ENCODE measurements around the gene EZR.
A peak's percentile ranks its signal among the peaks of the same experiment; 100 is the strongest.

Gene EZR

GRCh38 chr6:158762787-158763433 is 56.3 kb downstream of the EZR start:
- DNase-seq (no peak), ATAC-seq (no peak)
- Mint-ChIP-seq H3K27me3 (no peaks in the 10 kb centered on the region), H3K4me1 (peaks cover 5% of the 10 kb centered on the region), H3K27ac (no peak overlapping the region), H3K36me3 (ENCODE audit: low read depth) (peaks cover 64% of the 10 kb centered on the region), H3K9me3 (no peaks in the 10 kb centered on the region), H3K4me3 (no peak overlapping the region)

- ATAC-seq (no peak), DNase-seq (no peak)
- Mint-ChIP-seq H3K36me3 (ENCODE audit: low read depth) (peaks cover 65% of the 10 kb centered on the region), H3K27me3 (no peaks in the 10 kb centered on the region), H3K4me1 (peaks cover 3% of the 10 kb centered on the region), H3K27ac (peak overlapping the region; percentile 16), H3K4me3 (no peak overlapping the region), H3K9me3 (no peaks in the 10 kb centered on the region)
Observed at GRCh38 chr6:158761746-158762145, 57.4 kb downstream of the EZR start.

DNA sequence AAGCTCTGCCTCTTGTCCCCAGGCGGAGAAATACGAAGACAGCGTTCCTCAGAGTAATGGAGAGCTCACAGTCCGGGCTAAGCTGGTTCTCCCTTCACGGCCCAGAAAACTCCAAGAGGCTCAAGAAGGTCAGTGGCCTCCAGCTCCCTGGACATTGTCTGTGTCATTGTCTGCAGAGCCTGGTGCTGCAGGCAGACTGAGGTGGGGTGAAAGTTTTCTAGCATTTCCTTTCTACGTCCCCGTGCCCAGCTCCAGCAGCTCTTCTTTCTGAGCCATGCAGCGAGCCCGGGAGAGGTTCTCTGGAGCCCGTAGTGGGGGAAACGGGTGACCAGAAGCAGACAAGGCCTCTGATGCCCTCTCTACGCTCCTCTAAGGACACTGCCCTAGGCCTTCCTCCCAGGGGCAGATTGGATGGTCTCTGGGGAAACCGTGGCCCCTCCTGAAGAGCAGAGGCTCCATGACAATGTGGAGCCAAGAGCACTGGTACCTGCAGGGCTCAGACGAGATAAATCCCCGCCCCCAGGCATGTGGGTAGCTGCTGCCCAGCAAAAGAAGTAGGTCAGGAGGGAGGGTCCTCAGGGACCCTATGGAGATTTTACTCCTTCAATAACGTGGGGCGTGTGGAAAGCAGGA is 58.4 kb downstream of the EZR start:
- DNase-seq = no peak

DNA sequence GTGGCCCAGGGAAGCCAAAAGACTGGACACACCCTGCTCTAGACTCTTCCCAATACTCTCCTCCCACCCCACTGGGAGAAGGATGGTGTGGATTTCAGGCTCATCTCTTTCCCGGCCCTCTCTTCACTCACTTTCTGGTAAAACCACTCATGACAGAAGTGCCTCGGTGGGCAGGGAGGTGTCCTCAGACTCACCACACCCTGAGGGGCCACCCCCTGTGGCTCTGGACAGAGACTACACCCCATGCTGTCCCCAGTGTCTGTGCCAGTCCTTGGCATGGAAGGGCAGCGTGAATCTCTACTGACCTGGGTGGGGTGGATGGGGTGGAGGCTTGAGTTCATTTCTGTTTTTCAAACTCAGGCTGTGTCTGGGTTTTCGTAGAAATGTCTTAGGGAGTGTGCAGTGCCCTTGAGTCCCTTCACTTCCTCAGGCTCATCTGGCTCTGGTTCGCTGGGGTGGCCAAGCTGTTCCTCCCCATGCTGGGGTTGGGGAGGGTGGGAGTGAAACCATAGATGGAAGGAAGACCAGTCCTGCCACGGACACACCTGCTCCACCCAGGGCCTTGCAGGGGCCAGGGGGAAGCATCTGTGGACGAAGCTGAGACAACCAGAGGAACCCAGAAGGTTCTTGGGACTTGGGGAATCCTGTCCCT is 59.1 kb downstream of the EZR start:
- Mint-ChIP-seq H3K4me3 (no peak overlapping the region), H3K9me3 (no peaks in the 10 kb centered on the region), H3K27ac (no peak overlapping the region), H3K4me1 (peaks cover 3% of the 10 kb centered on the region), H3K27me3 (no peaks in the 10 kb centered on the region), H3K36me3 (ENCODE audit: low read depth) (peaks cover 61% of the 10 kb centered on the region)
- ATAC-seq = no peak
- DNase-seq = no peak

More for the DNA sequence above, 58.4 kb downstream of the EZR start:
- Mint-ChIP-seq H3K36me3 (ENCODE audit: low read depth) (peaks cover 64% of the 10 kb centered on the region), H3K27ac (no peak overlapping the region), H3K27me3 (no peaks in the 10 kb centered on the region), H3K4me1 (peaks cover 3% of the 10 kb centered on the region), H3K9me3 (no peaks in the 10 kb centered on the region), H3K4me3 (no peak overlapping the region)
- ATAC-seq = no peak

DNA sequence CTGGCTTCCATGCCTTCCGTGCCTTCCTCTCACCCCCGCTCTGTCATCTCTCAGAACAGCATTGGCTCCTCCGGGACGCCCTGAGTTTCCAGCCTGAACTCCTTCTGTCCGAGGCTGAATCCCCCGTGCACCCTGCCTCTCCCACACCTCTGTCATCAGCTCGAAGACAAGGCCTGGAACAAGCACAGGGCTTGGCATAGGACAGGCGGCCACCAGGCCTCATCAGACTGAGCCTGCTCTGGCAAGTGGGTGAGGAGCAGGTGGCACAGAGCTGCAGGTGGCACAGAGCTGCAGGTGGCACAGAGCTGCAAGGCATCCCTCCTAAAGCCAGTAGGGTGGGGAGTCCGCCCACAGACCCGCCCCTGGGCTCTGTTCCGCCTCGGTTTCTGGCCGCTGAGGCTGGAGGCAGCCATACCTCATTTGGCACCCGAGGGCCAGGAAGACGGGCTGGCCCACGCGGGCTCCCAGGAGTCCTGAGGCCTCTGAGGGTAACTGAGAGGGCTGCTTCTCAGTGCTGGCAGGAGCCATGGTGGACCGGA is 60.2 kb downstream of the EZR start:
- Mint-ChIP-seq H3K27ac (no peak overlapping the region), H3K9me3 (no peaks in the 10 kb centered on the region), H3K36me3 (ENCODE audit: low read depth) (peaks cover 61% of the 10 kb centered on the region), H3K4me3 (no peak overlapping the region), H3K4me1 (no peaks in the 10 kb centered on the region), H3K27me3 (no peaks in the 10 kb centered on the region)
- ATAC-seq (no peak), DNase-seq (no peak)

- H3K4me3 Mint-ChIP-seq = no peak overlapping the region
- peaks cover 59% of the 10 kb centered on the region for H3K36me3 Mint-ChIP-seq (ENCODE audit: low read depth)
- no peak for ATAC-seq
- H3K9me3 Mint-ChIP-seq = no peaks in the 10 kb centered on the region
- no peak for DNase-seq
- H3K4me1 Mint-ChIP-seq = no peaks in the 10 kb centered on the region
- no peak overlapping the region for H3K27ac Mint-ChIP-seq
- H3K27me3 Mint-ChIP-seq = no peaks in the 10 kb centered on the region
Observed at GRCh38 chr6:158758451-158758860, 60.7 kb downstream of the EZR start.

DNA sequence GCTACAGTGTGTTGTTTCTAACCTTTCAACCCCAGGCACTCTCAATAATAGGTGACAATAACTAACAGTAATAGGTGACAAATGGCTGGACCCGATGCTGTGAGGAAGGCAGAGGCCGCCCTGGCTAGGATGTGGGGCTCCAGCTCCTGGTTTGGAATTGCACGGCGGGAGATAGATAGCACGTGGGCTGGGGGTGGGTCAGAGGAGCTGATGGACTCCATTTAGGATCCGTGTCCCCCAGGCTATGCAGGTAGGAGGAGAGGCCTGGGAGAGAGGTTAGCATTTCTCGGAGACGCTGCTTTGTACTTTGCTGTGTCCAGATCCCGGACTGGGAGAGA is 61.4 kb downstream of the EZR start:
- DNase-seq = no peak
- H3K27me3 Mint-ChIP-seq = no peaks in the 10 kb centered on the region
- H3K4me3 Mint-ChIP-seq = no peak overlapping the region
- no peaks in the 10 kb centered on the region for H3K9me3 Mint-ChIP-seq
- H3K27ac Mint-ChIP-seq = no peak overlapping the region
- no peak for ATAC-seq
- peaks cover 55% of the 10 kb centered on the region for H3K36me3 Mint-ChIP-seq (ENCODE audit: low read depth)
- no peaks in the 10 kb centered on the region for H3K4me1 Mint-ChIP-seq

DNA sequence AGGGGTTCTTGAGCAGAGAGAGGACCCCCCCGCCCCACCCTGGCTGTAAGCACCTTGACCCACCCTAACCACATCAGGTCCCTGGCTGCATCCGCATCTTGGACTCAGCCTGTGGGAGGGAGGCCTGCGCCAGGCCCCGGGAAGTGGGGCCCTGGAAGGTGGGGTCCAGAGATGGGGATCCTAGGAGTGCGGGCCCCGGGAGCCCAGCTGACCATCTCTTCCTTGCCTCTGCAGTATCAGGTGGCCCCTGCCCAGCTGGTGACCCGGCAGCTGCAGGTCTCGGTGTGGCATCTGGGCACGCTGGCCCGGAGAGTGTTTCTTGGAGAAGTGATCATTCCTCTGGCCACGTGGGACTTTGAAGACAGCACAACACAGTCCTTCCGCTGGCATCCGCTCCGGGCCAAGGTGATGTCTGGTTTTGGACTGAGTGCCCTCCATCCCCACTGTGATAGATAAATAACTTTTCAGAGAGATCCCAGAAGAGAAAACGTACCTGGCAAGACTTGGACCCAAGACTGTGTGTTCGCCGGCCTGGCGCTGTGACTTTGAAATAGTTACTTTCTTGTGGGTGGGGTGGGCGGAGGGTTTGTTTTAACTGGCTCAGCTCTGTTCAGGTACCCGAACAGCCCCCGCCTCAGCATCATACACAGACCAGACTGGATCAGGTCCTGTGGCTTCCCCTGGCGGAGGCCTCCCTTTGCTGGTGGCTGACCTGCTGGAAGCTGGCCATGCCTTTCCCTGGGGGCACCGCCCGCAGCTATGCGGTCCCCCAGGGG is 62.0 kb downstream of the EZR start:
- H3K4me3 Mint-ChIP-seq = no peak overlapping the region

GRCh38 chr6:158756126-158756525 is 63.0 kb downstream of the EZR start:
- no peak overlapping the region for H3K27ac Mint-ChIP-seq
- DNase-seq (no peak), ATAC-seq (no peak)
- peaks cover 2% of the 10 kb centered on the region for H3K4me1 Mint-ChIP-seq
- H3K36me3 Mint-ChIP-seq (ENCODE audit: low read depth) = peaks cover 52% of the 10 kb centered on the region
- H3K27me3 Mint-ChIP-seq = no peaks in the 10 kb centered on the region
- H3K4me3 Mint-ChIP-seq = no peak overlapping the region
- H3K9me3 Mint-ChIP-seq = no peaks in the 10 kb centered on the region

More for the DNA sequence above, 62.0 kb downstream of the EZR start:
- DNase-seq (no peak), ATAC-seq (no peak)
- Mint-ChIP-seq H3K27me3 (no peaks in the 10 kb centered on the region), H3K36me3 (ENCODE audit: low read depth) (peaks cover 54% of the 10 kb centered on the region), H3K4me1 (no peaks in the 10 kb centered on the region), H3K27ac (no peak overlapping the region), H3K9me3 (no peaks in the 10 kb centered on the region)

- DNase-seq (no peak), ATAC-seq (no peak)
- no peak overlapping the region for H3K27ac Mint-ChIP-seq
- H3K36me3 Mint-ChIP-seq (ENCODE audit: low read depth) = peaks cover 54% of the 10 kb centered on the region
- peaks cover 2% of the 10 kb centered on the region for H3K4me1 Mint-ChIP-seq
- H3K9me3 Mint-ChIP-seq = no peaks in the 10 kb centered on the region
- no peaks in the 10 kb centered on the region for H3K27me3 Mint-ChIP-seq
- no peak overlapping the region for H3K4me3 Mint-ChIP-seq
Observed at GRCh38 chr6:158755636-158756035, 63.5 kb downstream of the EZR start.

DNA sequence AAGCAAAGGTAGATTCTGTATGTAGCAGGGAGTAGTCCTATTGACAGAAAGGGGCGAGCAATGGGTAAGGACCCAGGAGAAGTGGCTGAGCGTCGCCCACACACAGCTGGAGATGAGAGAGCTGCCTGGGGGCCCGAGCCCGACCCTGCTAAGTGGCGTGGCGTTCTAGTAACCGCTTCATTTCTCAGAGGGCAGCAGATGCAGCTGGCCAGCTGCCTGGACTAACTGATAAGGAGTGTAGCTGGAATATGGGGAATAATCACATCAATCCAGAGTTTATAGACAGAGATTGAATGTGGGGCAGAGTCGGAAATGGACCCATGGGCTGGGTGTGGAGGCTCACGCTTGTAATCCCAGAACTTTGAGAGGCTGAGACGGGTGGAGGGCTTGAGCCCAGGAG is 64.4 kb downstream of the EZR start:
- no peak overlapping the region for H3K27ac Mint-ChIP-seq
- H3K4me3 Mint-ChIP-seq = no peak overlapping the region
- peaks cover 59% of the 10 kb centered on the region for H3K36me3 Mint-ChIP-seq (ENCODE audit: low read depth)
- no peak for DNase-seq
- no peaks in the 10 kb centered on the region for H3K27me3 Mint-ChIP-seq
- H3K9me3 Mint-ChIP-seq = no peaks in the 10 kb centered on the region
- ATAC-seq = no peak
- H3K4me1 Mint-ChIP-seq = peaks cover 2% of the 10 kb centered on the region

DNA sequence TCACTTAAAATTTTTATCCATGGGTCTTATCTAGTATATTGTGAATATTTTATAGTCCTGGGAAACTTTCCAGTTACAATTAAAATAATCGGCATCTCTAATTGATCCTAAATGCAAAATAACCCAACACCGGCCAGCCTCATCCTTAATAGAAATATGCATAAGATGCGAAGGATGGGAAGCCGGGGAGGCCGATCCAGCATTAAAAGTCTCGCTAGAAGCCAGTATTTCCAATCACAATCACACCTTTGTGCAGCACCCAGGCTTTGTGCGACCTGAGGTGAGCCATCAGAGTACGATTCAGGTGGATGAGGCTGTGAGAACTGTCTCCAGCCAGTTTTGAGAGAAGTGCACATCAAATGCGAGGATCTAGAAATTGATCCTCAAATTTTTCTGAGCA is 65.4 kb downstream of the EZR start:
- H3K27me3 Mint-ChIP-seq = no peaks in the 10 kb centered on the region
- H3K4me1 Mint-ChIP-seq = peaks cover 2% of the 10 kb centered on the region
- H3K9me3 Mint-ChIP-seq = no peaks in the 10 kb centered on the region
- no peak overlapping the region for H3K27ac Mint-ChIP-seq
- H3K4me3 Mint-ChIP-seq = no peak overlapping the region
- DNase-seq (no peak), ATAC-seq (no peak)
- H3K36me3 Mint-ChIP-seq (ENCODE audit: low read depth) = peaks cover 60% of the 10 kb centered on the region

DNA sequence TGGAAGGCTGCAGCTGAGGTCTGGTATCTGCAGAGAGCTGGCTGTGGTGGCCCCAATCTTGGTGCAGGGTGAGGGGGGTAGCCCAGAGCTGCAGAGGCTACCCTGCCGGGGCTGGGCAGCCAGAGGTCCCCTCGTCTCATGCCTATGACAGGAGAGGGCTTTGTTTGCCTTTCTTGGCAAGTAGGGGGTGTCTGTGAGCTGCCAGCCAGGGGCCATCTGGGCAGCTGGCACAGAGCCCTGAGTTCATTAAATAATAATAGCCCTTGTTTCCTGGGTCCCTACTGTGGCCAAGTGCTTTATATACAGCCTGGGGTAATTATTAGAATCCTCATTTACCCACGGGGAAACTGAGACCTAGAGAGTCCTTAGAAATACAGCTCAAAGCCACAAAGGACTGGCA is 66.6 kb downstream of the EZR start:
- no peaks in the 10 kb centered on the region for H3K27me3 Mint-ChIP-seq
- no peak for ATAC-seq

GRCh38 chr6:158751921-158752320 is 67.2 kb downstream of the EZR start:
- H3K9me3 Mint-ChIP-seq = no peaks in the 10 kb centered on the region
- H3K4me1 Mint-ChIP-seq = peaks cover 2% of the 10 kb centered on the region
- H3K36me3 Mint-ChIP-seq (ENCODE audit: low read depth) = peaks cover 55% of the 10 kb centered on the region
- ATAC-seq (no peak), DNase-seq (no peak)
- no peak overlapping the region for H3K4me3 Mint-ChIP-seq
- H3K27me3 Mint-ChIP-seq = no peaks in the 10 kb centered on the region
- no peak overlapping the region for H3K27ac Mint-ChIP-seq

More for the DNA sequence above, 66.6 kb downstream of the EZR start:
- peaks cover 61% of the 10 kb centered on the region for H3K36me3 Mint-ChIP-seq (ENCODE audit: low read depth)
- H3K9me3 Mint-ChIP-seq = no peaks in the 10 kb centered on the region
- H3K27ac Mint-ChIP-seq = no peak overlapping the region
- no peak overlapping the region for H3K4me3 Mint-ChIP-seq
- DNase-seq = no peak
- H3K4me1 Mint-ChIP-seq = peaks cover 2% of the 10 kb centered on the region

All from activated naive CD8-positive, alpha-beta T cell treated with anti-CD3 and anti-CD28 coated beads, Interleukin-2, amount 50 U/mL, for 24 hours (primary cell).